ENCODE results near the gene DTNBP1.

The DTNBP1 gene

DNA sequence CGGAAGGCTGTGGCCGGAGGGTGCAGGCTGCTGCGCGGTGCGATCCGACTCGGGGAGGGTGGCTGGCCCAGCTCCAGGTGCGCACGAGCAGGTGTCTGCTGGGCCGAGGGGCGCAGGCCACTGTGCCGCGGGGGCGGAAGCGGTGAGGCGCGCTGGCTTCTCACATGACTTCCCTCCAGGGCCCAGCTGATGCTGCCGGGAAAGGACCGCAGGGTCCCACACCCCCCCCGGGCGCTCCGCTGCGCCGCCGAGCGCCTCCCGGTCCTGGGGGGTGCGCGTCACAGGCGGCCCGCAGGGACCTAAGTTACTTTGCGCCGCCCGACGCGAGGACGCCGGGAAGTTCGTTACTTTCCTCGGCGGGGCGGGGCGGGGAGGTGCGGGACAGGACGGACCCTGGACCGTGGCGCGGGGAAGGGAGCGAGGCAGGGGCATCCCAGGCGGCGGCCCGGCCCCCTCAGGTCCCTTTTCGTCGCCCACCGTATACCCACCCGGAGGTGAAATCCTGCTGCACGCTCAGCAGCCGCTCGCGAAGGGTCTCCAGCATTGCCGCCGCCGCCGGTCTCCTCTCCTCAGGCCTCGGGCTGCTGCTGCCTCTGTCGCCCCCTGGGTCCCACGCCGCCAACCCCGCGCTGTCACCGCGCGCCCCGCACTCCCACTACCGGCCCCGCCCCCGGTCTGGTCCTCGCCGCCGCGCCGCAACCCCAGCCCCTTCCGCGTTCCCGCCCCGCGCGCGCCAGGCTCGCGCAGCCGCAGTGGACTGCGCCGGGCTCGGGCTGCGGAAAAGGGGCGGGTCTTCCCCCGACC is at the start of gene DTNBP1:
Gene DTNBP1 (minus strand): TSS at position 703 of the 804 bp plus-strand sequence. CDS start 159 bp downstream, at position 544.
- peak; percentile 78 for DNase-seq (ENCODE audit: low spot score)

- no peak for DNase-seq (ENCODE audit: low spot score)
Observed at GRCh38 chr6:15709651-15710269, 46.9 kb upstream of the DTNBP1 start.

DNA sequence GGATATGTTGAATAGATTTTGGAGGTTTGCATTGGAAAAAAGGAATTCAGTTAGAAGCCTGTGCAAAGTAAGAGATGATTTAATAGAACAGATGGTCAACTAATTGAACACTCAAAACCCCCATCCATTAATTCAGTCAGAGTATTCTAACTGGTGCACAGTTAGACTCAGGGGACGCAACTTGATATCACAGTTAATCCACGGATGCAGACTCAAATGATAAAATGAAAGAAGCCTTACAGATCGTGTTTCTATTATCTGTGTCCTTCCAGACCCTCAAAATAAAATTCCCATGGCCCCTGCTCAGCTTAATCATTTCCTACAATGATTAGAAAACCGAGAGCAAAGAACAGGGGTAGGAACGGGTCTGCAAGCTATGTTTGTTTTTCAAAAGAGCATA is 45.4 kb upstream of the DTNBP1 start:
- DNase-seq (ENCODE audit: low spot score) = no peak

GRCh38 chr6:15705981-15706380 is 43.2 kb upstream of the DTNBP1 start:
- DNase-seq (ENCODE audit: low spot score) = no peak

GRCh38 chr6:15698471-15698870 is 35.6 kb upstream of the DTNBP1 start:
- DNase-seq (ENCODE audit: low spot score) = no peak

- DNase-seq (ENCODE audit: low spot score) = no peak
Observed at GRCh38 chr6:15697895-15698294, 35.1 kb upstream of the DTNBP1 start.

- DNase-seq (ENCODE audit: low spot score) = peak; percentile 79
Observed at GRCh38 chr6:15691250-15691869, 28.5 kb upstream of the DTNBP1 start.

- DNase-seq (ENCODE audit: low spot score) = no peak
Observed at GRCh38 chr6:15690510-15690909, 27.7 kb upstream of the DTNBP1 start.

DNA sequence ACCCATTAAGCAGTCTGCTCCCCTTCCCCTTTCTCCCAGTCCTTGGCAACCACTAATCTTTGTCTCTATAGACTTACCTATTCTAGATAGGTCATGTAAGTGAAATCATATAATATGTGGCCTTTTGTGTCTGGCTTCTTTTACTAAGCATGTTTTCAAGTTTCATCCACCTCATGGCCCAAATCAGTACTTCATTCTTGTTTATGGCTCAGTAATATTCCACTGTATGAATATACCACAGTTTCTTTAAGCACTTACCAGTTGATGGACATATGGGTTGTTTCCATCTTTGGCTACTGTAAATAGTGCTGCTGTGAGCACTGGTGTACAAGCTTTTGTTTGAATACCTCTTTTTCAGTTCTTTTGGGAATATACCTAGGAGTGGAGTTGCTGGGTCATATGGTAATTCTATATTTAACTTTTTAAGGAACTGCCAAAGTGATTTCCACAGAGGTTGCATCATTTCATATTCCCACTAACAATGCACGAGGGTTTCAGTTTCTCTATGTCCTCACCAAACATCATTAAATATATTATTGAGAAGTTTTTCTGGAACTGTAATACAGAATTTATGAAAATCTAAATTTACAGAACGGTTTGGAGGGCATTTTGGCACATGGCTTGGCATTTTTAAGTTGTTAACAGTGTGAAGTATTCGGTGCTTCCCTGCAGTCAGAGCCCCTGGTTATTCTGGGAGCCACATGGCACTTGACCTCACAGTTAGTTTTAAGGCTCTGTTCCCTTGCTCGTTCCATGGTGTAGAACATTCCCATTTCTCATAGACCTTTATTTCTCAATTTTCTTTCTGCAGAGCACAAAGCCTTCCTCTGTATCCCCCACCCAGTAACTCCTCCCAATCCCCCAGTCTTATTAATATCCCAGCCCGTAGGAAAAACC is 27.0 kb upstream of the DTNBP1 start:
- DNase-seq (ENCODE audit: low spot score) = no peak

GRCh38 chr6:15685619-15686018 is 22.8 kb upstream of the DTNBP1 start:
- no peak for DNase-seq (ENCODE audit: low spot score)

GRCh38 chr6:15682965-15683822 is 20.4 kb upstream of the DTNBP1 start:
- DNase-seq (ENCODE audit: low spot score) = no peak

- DNase-seq (ENCODE audit: low spot score) = no peak
Observed at GRCh38 chr6:15681946-15682345, 19.1 kb upstream of the DTNBP1 start.

- DNase-seq (ENCODE audit: low spot score) = no peak
Observed at GRCh38 chr6:15678514-15678913, 15.7 kb upstream of the DTNBP1 start.

- no peak for DNase-seq (ENCODE audit: low spot score)
Observed at GRCh38 chr6:15677822-15678221, 15.0 kb upstream of the DTNBP1 start.

GRCh38 chr6:15675536-15676220 is 12.8 kb upstream of the DTNBP1 start:
- no peak for DNase-seq (ENCODE audit: low spot score)

GRCh38 chr6:15674690-15675386 is 12.0 kb upstream of the DTNBP1 start:
- DNase-seq (ENCODE audit: low spot score) = no peak

DNA sequence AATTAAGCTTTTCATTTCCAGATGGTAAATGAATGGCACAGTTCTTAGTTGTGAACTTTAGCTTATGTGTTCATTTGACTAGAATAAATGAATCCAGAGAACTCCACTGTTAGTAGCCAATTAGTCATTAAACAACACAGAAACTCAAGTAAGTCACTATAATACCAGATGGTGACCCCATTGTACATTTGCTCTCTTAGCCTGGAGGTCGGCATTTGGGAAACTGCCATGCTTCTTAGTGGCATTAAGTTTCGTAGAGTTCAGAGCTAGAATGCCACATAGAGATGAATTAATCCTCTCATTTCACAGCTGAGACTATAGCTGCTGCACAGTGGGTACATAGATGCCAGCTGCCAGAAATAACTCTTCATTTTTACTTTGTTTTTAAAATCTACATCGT is 10.8 kb upstream of the DTNBP1 start:
- no peak for DNase-seq (ENCODE audit: low spot score)

GRCh38 chr6:15672818-15673217 is 10.0 kb upstream of the DTNBP1 start:
- no peak for DNase-seq (ENCODE audit: low spot score)

DNA sequence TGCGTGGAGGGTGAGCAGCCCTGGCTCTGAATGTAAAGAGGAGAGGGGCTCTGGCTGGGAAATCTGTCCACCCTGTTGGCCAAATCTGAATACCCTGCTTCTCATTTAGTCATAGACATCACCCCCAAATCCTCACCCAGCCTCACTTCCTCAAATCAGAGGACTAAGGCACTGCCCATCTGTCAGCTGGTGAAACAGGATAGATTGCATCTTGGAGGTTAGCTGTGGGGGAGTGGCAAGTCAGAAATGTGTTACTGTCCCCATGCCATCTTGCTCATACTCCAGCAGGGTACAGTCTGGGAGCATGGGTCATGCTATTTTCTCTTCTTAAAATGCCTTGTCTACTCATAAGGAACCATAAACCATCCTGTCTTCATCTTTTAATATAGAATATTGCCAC is 9.5 kb upstream of the DTNBP1 start:
- no peak for DNase-seq (ENCODE audit: low spot score)

DNA sequence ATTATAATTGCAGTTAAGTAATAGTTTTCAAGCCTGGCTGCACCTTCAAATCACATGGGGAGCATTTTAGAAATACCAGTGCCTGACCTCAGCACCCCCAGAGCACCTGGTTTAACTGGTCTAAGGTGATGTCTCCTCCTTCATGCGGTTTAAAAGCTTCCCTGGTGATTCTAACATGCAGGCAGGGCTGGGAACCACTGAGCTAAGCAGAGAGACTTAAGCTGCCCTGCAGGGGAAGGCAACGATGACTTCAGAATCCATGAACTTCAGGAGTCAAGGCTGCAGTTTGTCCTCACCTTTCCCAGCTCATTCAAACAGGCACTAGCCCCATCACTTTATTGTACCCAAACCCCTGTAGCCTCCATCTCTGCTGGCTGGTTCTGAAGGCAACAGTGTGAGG is 6.1 kb upstream of the DTNBP1 start:
- DNase-seq (ENCODE audit: low spot score) = no peak

Data from CD4-positive, alpha-beta T cell treated with Interleukin-15 for 4 hours (primary cell).